ENCODE data around the gene TET2.
"Not testable (repeated sequence)": the region's sequence is repeated elsewhere in the genome, so short reads cannot be mapped to it uniquely, and the experiment has no call there.

Gene TET2

GRCh38 chr4:105282489-105282888 lies 135.8 kb downstream of the TET2 start:
- DNase-seq: no peak
- Histone ChIP-seq H3K4me3 (ENCODE audit: low read depth, low read length) (no peak overlapping the region), H3K9me3 (ENCODE audit: severe bottlenecking) (no peaks in the 10 kb centered on the region), H3K27me3 (ENCODE audit: insufficient read depth, low read depth, severe bottlenecking) (no peaks in the 10 kb centered on the region), H3K27ac (no peak overlapping the region), H3K36me3 (no peaks in the 10 kb centered on the region)
- TF ChIP-seq CTCF (IDR thresholded peaks at IDR 0.05; ENCODE audit: low read depth, low read length): no peak

GRCh38 chr4:105283501-105283900 lies 136.8 kb downstream of the TET2 start:
- no peaks in the 10 kb centered on the region for H3K27me3 ChIP-seq (ENCODE audit: insufficient read depth, low read depth, severe bottlenecking)
- no peaks in the 10 kb centered on the region for H3K36me3 ChIP-seq
- no peak overlapping the region for H3K27ac ChIP-seq
- DNase-seq: no peak
- no peak for TF ChIP-seq CTCF (IDR thresholded peaks at IDR 0.05; ENCODE audit: low read depth, low read length)
- H3K9me3 ChIP-seq (ENCODE audit: severe bottlenecking): no peaks in the 10 kb centered on the region
- no peak overlapping the region for H3K4me3 ChIP-seq (ENCODE audit: low read depth, low read length)

- H3K4me3 ChIP-seq (ENCODE audit: low read depth, low read length): no peak overlapping the region
- H3K9me3 ChIP-seq (ENCODE audit: severe bottlenecking): peaks cover 4% of the 10 kb centered on the region
- TF ChIP-seq CTCF (IDR thresholded peaks at IDR 0.05; ENCODE audit: low read depth, low read length): no peak
- H3K27me3 ChIP-seq (ENCODE audit: insufficient read depth, low read depth, severe bottlenecking): no peaks in the 10 kb centered on the region
- no peak overlapping the region for H3K27ac ChIP-seq
- no peak for DNase-seq
- H3K36me3 ChIP-seq: no peaks in the 10 kb centered on the region
Measured at GRCh38 chr4:105288121-105288520, 141.4 kb downstream of the TET2 start.

GRCh38 chr4:105291925-105292324 lies 145.2 kb downstream of the TET2 start:
- TF ChIP-seq CTCF (IDR thresholded peaks at IDR 0.05; ENCODE audit: low read depth, low read length): no peak

GRCh38 chr4:105293360-105293759 lies 146.7 kb downstream of the TET2 start:
- Histone ChIP-seq H3K4me3 (ENCODE audit: low read depth, low read length) (no peak overlapping the region), H3K27ac (no peak overlapping the region), H3K27me3 (ENCODE audit: insufficient read depth, low read depth, severe bottlenecking) (no peaks in the 10 kb centered on the region), H3K36me3 (no peaks in the 10 kb centered on the region), H3K9me3 (ENCODE audit: severe bottlenecking) (peaks cover 4% of the 10 kb centered on the region)
- TF ChIP-seq CTCF (IDR thresholded peaks at IDR 0.05; ENCODE audit: low read depth, low read length): no peak
- DNase-seq: no peak

More at GRCh38 chr4:105291925-105292324, 145.2 kb downstream of the TET2 start:
- no peak overlapping the region for H3K4me3 ChIP-seq (ENCODE audit: low read depth, low read length)
- H3K36me3 ChIP-seq: no peaks in the 10 kb centered on the region
- no peak overlapping the region for H3K27ac ChIP-seq
- H3K9me3 ChIP-seq (ENCODE audit: severe bottlenecking): peaks cover 4% of the 10 kb centered on the region
- DNase-seq: no peak
- no peaks in the 10 kb centered on the region for H3K27me3 ChIP-seq (ENCODE audit: insufficient read depth, low read depth, severe bottlenecking)

- no peak for TF ChIP-seq CTCF (IDR thresholded peaks at IDR 0.05; ENCODE audit: low read depth, low read length)
- no peaks in the 10 kb centered on the region for H3K9me3 ChIP-seq (ENCODE audit: severe bottlenecking)
Measured at GRCh38 chr4:105296672-105297071, 150.0 kb downstream of the TET2 start.

GRCh38 chr4:105299027-105299426 lies 152.4 kb downstream of the TET2 start:
- not testable (repeated sequence) for H3K36me3 ChIP-seq; H3K27ac ChIP-seq; DNase-seq; H3K9me3 ChIP-seq (ENCODE audit: severe bottlenecking); H3K27me3 ChIP-seq (ENCODE audit: insufficient read depth, low read depth, severe bottlenecking); H3K4me3 ChIP-seq (ENCODE audit: low read depth, low read length)

More at GRCh38 chr4:105296672-105297071, 150.0 kb downstream of the TET2 start:
- DNase-seq: no peak
- no peak overlapping the region for H3K27ac ChIP-seq
- no peak overlapping the region for H3K4me3 ChIP-seq (ENCODE audit: low read depth, low read length)
- no peaks in the 10 kb centered on the region for H3K36me3 ChIP-seq
- no peaks in the 10 kb centered on the region for H3K27me3 ChIP-seq (ENCODE audit: insufficient read depth, low read depth, severe bottlenecking)
